Measurements from ENCODE around the gene TMEM239. TPM values are rescaled to one million over a fixed set of nuclear protein-coding genes. Genes with fewer than 3 reads are reported as not detected.
A peak's percentile ranks its signal among the peaks of the same experiment; 100 is the strongest.

TMEM239 gene
- polyA plus RNA-seq, 4 donors: not detected

DNA sequence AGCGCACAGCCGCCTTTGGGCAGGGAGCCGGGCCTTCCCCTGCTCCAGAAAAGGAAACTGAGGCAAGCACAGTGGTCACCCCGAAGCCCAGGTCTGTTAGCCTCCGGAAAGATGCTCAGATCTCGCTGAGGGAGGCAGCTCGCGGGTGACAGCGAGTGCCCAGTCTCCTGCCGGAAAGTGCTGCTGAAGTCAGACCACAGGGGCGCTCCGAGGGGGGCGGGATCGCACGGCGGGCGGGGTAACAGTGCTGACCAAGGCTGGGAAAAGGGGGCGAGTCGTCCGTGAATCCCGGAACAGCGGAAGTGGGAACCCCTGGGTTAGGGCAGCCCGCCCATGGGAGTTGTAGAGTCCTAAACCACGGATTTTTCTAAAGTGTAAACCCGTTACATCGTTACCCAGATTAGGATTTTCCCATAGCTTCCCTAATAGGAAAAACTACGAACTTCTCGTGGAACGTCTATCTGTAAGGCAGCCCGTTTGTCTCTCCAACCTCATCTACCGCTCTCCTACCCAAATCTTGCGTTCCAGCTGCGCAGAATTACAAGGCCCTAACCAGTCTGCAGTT is 24.9 kb downstream of the TMEM239 start:
- WGBS, 3 donors: 7 to 8% (median 8%) methylated on average over 33 of the region's 33 CpGs
- no peaks in the 10 kb centered on the region for H3K27me3 ChIP-seq (ENCODE audit: control insufficient read depth in 3 of 3, insufficient read depth in 3 of 3, low read length in 3 of 3)
- peak overlapping the region; percentile 81 to 90 (median 89) for H3K4me3 ChIP-seq (ENCODE audit: low read depth in 1 of 3, low read length in 3 of 3)
- no peaks in the 10 kb centered on the region for H3K9me3 ChIP-seq (ENCODE audit: control insufficient read depth in 2 of 2, insufficient read depth in 1 of 2, low read depth in 1 of 2, low read length in 1 of 2)
- H3K36me3 ChIP-seq (ENCODE audit: control insufficient read depth in 3 of 3, insufficient read depth in 2 of 3, low read depth in 1 of 3, low read length in 3 of 3): peaks cover 0 to 17% (median 0%) of the 10 kb centered on the region in 3 donors
- peaks cover 0 to 12% (median 7%) of the 10 kb centered on the region in 3 donors for H3K4me1 ChIP-seq (ENCODE audit: control insufficient read depth in 3 of 3, insufficient read depth in 2 of 3, low read depth in 1 of 3, low read length in 2 of 3)
- DNase-seq: peak; percentile 11 to 69
- no peak for FAIRE-seq
- H3K27ac ChIP-seq (ENCODE audit: low read depth in 1 of 3, low read length in 2 of 3): peak overlapping the region in 2 of 3 donors; percentile 38 to 96

DNA sequence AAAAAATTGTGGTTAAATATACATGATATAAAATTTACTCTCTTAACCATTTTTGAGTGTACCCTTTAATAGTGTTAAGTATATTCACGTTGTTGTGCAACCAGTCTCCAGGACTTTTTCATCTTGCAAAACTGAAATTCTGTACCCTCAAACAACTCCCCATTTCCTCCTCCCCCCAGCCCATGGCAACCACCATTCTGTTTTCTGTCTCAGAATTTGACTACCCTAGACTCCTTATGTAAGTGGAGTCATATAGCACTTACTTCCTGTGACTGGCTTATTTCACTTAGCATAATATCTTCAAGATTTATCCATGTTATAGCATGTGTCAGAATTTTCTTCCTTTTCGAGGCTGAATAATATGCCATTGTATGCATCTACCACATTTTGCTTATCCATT is 29.4 kb downstream of the TMEM239 start:
- no peak for DNase-seq
- Histone ChIP-seq H3K9me3 (ENCODE audit: control insufficient read depth in 2 of 2, insufficient read depth in 1 of 2, low read depth in 1 of 2, low read length in 1 of 2) (no peaks in the 10 kb centered on the region), H3K36me3 (ENCODE audit: control insufficient read depth in 3 of 3, insufficient read depth in 2 of 3, low read depth in 1 of 3, low read length in 3 of 3) (no peaks in the 10 kb centered on the region), H3K27ac (ENCODE audit: low read depth in 1 of 3, low read length in 2 of 3) (no peak overlapping the region), H3K4me3 (ENCODE audit: low read depth in 1 of 3, low read length in 3 of 3) (no peak overlapping the region), H3K4me1 (ENCODE audit: control insufficient read depth in 3 of 3, insufficient read depth in 2 of 3, low read depth in 1 of 3, low read length in 2 of 3) (peaks cover 0 to 7% (median 7%) of the 10 kb centered on the region in 3 donors), H3K27me3 (ENCODE audit: control insufficient read depth in 3 of 3, insufficient read depth in 3 of 3, low read length in 3 of 3) (no peaks in the 10 kb centered on the region)
- WGBS, 3 donors: 67 to 90% (median 88%) methylated on average over 2 of the region's 2 CpGs
- no peak for FAIRE-seq

DNA sequence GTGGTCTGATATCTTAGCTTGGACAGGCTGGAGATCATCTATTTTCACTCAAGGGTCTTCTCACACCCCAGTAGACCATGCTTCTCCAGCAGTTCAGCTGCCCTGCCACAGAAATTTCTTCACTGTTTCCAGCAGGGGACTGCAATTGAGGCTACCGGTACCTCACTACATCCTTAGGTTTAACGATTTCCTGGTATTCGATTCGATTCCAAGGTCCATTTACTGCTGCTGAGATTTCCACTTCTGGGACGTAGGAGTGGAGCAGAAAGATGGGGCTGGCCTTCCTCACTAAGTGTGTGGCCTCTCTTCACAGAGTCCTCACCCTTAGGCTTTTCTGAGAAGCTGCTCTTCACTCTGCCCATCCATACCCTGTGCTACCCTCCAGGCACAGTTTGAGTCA is 30.5 kb downstream of the TMEM239 start:
- 19 to 58% (median 42%) methylated on average over 5 of the region's 5 CpGs for WGBS, 3 donors
- Histone ChIP-seq H3K27ac (ENCODE audit: low read depth in 1 of 3, low read length in 2 of 3) (no peak overlapping the region), H3K9me3 (ENCODE audit: control insufficient read depth in 2 of 2, insufficient read depth in 1 of 2, low read depth in 1 of 2, low read length in 1 of 2) (no peaks in the 10 kb centered on the region), H3K36me3 (ENCODE audit: control insufficient read depth in 3 of 3, insufficient read depth in 2 of 3, low read depth in 1 of 3, low read length in 3 of 3) (no peaks in the 10 kb centered on the region), H3K27me3 (ENCODE audit: control insufficient read depth in 3 of 3, insufficient read depth in 3 of 3, low read length in 3 of 3) (no peaks in the 10 kb centered on the region), H3K4me1 (ENCODE audit: control insufficient read depth in 3 of 3, insufficient read depth in 2 of 3, low read depth in 1 of 3, low read length in 2 of 3) (peaks cover 0 to 3% (median 2%) of the 10 kb centered on the region in 3 donors), H3K4me3 (ENCODE audit: low read depth in 1 of 3, low read length in 3 of 3) (no peak overlapping the region)
- FAIRE-seq (no peak), DNase-seq (peak in 1 of 2 donors; percentile 13)

DNA sequence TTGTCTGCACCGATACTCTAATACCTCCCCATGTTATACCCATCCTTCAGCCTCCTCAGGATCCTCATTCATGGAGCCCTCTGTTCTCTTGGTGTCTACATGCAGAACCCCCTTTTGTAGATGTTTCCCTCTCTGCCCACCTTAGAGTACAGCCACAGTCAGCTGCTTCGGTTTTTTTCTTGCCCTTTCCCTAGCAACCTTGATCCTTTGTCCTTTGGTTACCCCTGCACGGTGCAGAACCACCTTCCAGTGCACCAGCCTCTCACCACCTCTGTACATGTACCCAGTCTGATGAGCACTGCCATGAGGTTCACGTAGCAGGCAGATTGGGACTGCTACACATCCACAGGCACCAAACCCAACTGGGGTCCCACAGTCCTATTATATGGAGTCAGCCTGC is 31.6 kb downstream of the TMEM239 start:
- Histone ChIP-seq H3K4me3 (ENCODE audit: low read depth in 1 of 3, low read length in 3 of 3) (no peak overlapping the region), H3K36me3 (ENCODE audit: control insufficient read depth in 3 of 3, insufficient read depth in 2 of 3, low read depth in 1 of 3, low read length in 3 of 3) (no peaks in the 10 kb centered on the region), H3K9me3 (ENCODE audit: control insufficient read depth in 2 of 2, insufficient read depth in 1 of 2, low read depth in 1 of 2, low read length in 1 of 2) (no peaks in the 10 kb centered on the region), H3K27me3 (ENCODE audit: control insufficient read depth in 3 of 3, insufficient read depth in 3 of 3, low read length in 3 of 3) (no peaks in the 10 kb centered on the region), H3K4me1 (ENCODE audit: control insufficient read depth in 3 of 3, insufficient read depth in 2 of 3, low read depth in 1 of 3, low read length in 2 of 3) (no peaks in the 10 kb centered on the region), H3K27ac (ENCODE audit: low read depth in 1 of 3, low read length in 2 of 3) (no peak overlapping the region)
- WGBS, 3 donors: 91 to 93% (median 93%) methylated on average over 4 of the region's 4 CpGs
- FAIRE-seq (no peak), DNase-seq (no peak)

DNA sequence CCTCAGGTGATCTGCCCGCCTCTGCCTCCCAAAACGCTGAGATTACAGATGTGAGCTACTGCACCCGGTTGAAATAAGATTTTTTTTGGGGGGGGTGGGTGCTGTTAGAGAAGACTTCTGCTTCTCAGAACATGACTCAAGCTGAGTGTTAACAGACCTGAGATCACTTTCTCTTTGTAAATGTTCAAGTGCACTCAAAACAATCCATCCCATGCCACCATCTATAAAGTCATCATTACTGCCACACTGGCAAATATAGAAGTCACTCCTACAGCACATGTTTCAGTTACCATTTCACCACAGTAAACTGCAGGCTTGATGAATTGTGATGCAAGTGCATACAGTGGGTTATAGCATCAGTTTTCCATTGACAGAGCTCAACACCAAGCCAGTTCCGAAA is 33.4 kb downstream of the TMEM239 start:
- H3K36me3 ChIP-seq (ENCODE audit: control insufficient read depth in 3 of 3, insufficient read depth in 2 of 3, low read depth in 1 of 3, low read length in 3 of 3): peaks cover 0 to 3% (median 0%) of the 10 kb centered on the region in 3 donors
- DNase-seq: no peak
- H3K4me3 ChIP-seq (ENCODE audit: low read depth in 1 of 3, low read length in 3 of 3): no peak overlapping the region
- FAIRE-seq: no peak
- H3K27me3 ChIP-seq (ENCODE audit: control insufficient read depth in 3 of 3, insufficient read depth in 3 of 3, low read length in 3 of 3): no peaks in the 10 kb centered on the region
- 90 to 99% (median 90%) methylated on average over 4 of the region's 4 CpGs for WGBS, 3 donors
- no peaks in the 10 kb centered on the region for H3K4me1 ChIP-seq (ENCODE audit: control insufficient read depth in 3 of 3, insufficient read depth in 2 of 3, low read depth in 1 of 3, low read length in 2 of 3)
- H3K9me3 ChIP-seq (ENCODE audit: control insufficient read depth in 2 of 2, insufficient read depth in 1 of 2, low read depth in 1 of 2, low read length in 1 of 2): no peaks in the 10 kb centered on the region
- no peak overlapping the region for H3K27ac ChIP-seq (ENCODE audit: low read depth in 1 of 3, low read length in 2 of 3)

DNA sequence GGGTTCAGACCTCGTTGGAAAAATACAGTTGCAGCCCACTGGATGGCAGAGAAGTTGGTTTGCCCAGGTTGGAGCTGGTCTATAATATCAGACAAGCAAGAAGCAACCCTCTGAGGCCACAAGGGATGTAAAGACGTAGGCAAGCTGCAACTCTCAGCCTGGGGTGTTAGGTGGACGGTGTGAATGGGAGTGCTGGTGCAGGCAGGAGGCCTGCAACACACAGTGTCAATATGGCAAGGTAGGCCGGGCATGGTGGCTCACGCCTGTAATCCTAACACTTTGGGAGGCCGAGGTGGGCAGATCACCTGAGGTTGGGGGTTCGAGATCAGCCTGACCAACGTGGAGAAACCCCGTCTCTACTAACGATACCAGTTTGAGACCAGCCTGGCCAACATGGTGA is 34.9 kb downstream of the TMEM239 start:
- Histone ChIP-seq H3K27me3 (ENCODE audit: control insufficient read depth in 3 of 3, insufficient read depth in 3 of 3, low read length in 3 of 3) (no peaks in the 10 kb centered on the region), H3K27ac (ENCODE audit: low read depth in 1 of 3, low read length in 2 of 3) (no peak overlapping the region), H3K9me3 (ENCODE audit: control insufficient read depth in 2 of 2, insufficient read depth in 1 of 2, low read depth in 1 of 2, low read length in 1 of 2) (no peaks in the 10 kb centered on the region), H3K36me3 (ENCODE audit: control insufficient read depth in 3 of 3, insufficient read depth in 2 of 3, low read depth in 1 of 3, low read length in 3 of 3) (peaks cover 0 to 3% (median 0%) of the 10 kb centered on the region in 3 donors), H3K4me3 (ENCODE audit: low read depth in 1 of 3, low read length in 3 of 3) (no peak overlapping the region), H3K4me1 (ENCODE audit: control insufficient read depth in 3 of 3, insufficient read depth in 2 of 3, low read depth in 1 of 3, low read length in 2 of 3) (no peaks in the 10 kb centered on the region)
- DNase-seq (no peak), FAIRE-seq (no peak)
- 92 to 95% (median 95%) methylated on average over 10 of the region's 10 CpGs for WGBS, 3 donors

DNA sequence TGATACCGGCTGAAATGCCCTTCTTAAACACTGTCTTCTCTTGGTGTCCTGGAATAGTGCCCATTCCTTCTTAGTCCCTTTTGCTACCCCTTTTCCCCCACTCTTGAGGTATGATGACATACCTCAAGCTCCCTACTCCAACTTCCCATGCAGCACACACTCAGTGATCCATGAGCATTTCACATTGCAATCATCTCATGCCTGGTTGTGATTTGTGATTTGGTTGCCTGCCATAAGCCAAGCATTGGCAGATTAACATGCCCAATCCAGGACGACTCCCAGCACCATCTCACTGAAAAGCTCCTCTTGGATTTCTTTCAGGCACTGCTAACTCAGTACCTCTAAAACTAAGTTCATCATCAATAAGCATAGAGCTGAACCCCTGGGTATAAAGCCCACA is 42.4 kb downstream of the TMEM239 start:
- Histone ChIP-seq H3K27me3 (ENCODE audit: control insufficient read depth in 3 of 3, insufficient read depth in 3 of 3, low read length in 3 of 3) (no peaks in the 10 kb centered on the region), H3K36me3 (ENCODE audit: control insufficient read depth in 3 of 3, insufficient read depth in 2 of 3, low read depth in 1 of 3, low read length in 3 of 3) (peaks cover 4 to 46% (median 4%) of the 10 kb centered on the region in 3 donors), H3K4me3 (ENCODE audit: low read depth in 1 of 3, low read length in 3 of 3) (no peak overlapping the region), H3K9me3 (ENCODE audit: control insufficient read depth in 2 of 2, insufficient read depth in 1 of 2, low read depth in 1 of 2, low read length in 1 of 2) (no peaks in the 10 kb centered on the region), H3K4me1 (ENCODE audit: control insufficient read depth in 3 of 3, insufficient read depth in 2 of 3, low read depth in 1 of 3, low read length in 2 of 3) (no peaks in the 10 kb centered on the region), H3K27ac (ENCODE audit: low read depth in 1 of 3, low read length in 2 of 3) (no peak overlapping the region)
- FAIRE-seq: no peak
- DNase-seq: no peak
- 92 to 96% (median 96%) methylated on average over 2 of the region's 2 CpGs for WGBS, 3 donors

DNA sequence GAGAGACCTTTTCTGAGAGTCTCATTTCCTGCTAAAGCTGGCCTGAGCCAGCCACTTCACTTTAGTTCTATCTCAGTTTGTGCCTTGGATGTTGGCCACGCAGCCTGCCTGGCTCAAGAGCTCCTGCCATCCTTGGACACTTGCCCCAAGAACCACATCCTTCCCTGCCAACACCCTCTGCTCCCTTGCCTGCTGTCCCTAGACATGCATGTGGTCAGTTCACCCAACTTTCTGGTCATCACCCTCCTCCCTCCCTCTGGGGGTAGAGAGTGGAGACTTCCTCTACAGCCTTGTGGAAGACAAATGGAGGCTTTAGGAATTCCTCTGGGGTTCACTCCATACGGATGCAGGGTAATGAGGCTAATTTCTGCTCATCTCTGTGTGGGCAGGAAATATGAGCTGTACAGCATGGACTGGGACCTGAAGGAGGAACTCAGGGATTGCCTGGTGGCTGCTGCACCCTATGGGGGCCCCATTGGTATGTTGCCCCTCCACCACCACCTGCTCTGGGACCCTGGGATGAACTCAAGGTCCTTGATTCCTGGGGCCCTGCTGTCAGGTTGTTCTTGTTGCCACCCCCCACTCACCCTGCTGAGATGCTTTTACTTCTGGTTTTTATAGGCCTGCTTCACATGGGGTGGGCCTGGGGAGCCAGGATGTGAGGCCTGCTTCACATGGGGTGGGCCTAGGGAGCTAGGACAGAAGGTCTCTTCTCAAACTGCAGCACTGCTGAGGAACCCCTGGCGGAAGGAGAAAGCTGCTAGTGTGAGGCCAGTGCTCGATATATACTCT is 43.4 kb downstream of the TMEM239 start:
- Histone ChIP-seq H3K4me3 (ENCODE audit: low read depth in 1 of 3, low read length in 3 of 3) (no peak overlapping the region), H3K27ac (ENCODE audit: low read depth in 1 of 3, low read length in 2 of 3) (no peak overlapping the region), H3K36me3 (ENCODE audit: control insufficient read depth in 3 of 3, insufficient read depth in 2 of 3, low read depth in 1 of 3, low read length in 3 of 3) (peaks cover 4 to 51% (median 6%) of the 10 kb centered on the region in 3 donors), H3K9me3 (ENCODE audit: control insufficient read depth in 2 of 2, insufficient read depth in 1 of 2, low read depth in 1 of 2, low read length in 1 of 2) (no peaks in the 10 kb centered on the region), H3K4me1 (ENCODE audit: control insufficient read depth in 3 of 3, insufficient read depth in 2 of 3, low read depth in 1 of 3, low read length in 2 of 3) (no peaks in the 10 kb centered on the region), H3K27me3 (ENCODE audit: control insufficient read depth in 3 of 3, insufficient read depth in 3 of 3, low read length in 3 of 3) (no peaks in the 10 kb centered on the region)
- DNase-seq: no peak
- FAIRE-seq: no peak
- 88 to 94% (median 89%) methylated on average over 4 of the region's 4 CpGs for WGBS, 3 donors
